ENCODE results near the gene BAIAP3.

The BAIAP3 gene

DNA sequence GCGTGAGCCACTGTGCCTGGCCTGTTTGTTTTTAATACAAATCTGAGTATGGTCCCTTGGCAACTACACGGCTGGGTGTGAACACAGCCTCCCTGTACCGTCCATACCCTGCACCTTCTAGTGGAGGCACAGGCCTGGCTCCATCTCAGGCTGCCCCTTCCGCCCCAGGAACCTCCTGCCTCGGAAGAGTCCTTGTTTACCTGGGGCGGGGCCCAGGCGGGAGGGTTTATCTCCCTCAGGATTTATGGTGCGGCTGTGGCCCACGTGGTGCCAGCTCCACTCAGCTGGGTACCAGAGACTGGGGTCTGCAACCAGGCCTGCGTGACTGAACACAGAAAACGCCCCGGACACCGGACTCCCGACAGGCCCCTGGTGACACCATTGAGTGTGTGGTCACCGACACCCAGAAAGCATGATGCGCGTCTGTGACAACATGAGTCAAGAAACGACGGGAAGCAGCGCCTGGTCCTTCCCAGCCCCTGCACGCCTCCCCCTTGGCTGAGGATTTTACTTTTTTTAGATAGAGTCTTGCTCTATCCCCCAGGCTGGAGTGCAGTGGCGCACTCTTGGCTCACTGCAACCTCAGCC, 62.1 kb downstream of the BAIAP3 start:
- H3K4me1 Mint-ChIP-seq = no peaks in the 10 kb centered on the region
- H3K27ac Mint-ChIP-seq = no peak overlapping the region
- DNase-seq = no peak
- TF ChIP-seq, protein P1, sequence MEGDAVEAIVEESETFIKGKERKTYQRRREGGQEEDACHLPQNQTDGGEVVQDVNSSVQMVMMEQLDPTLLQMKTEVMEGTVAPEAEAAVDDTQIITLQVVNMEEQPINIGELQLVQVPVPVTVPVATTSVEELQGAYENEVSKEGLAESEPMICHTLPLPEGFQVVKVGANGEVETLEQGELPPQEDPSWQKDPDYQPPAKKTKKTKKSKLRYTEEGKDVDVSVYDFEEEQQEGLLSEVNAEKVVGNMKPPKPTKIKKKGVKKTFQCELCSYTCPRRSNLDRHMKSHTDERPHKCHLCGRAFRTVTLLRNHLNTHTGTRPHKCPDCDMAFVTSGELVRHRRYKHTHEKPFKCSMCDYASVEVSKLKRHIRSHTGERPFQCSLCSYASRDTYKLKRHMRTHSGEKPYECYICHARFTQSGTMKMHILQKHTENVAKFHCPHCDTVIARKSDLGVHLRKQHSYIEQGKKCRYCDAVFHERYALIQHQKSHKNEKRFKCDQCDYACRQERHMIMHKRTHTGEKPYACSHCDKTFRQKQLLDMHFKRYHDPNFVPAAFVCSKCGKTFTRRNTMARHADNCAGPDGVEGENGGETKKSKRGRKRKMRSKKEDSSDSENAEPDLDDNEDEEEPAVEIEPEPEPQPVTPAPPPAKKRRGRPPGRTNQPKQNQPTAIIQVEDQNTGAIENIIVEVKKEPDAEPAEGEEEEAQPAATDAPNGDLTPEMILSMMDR (IDR thresholded peaks at IDR 0.05) = no peak
- H3K27me3 Mint-ChIP-seq (ENCODE audit: low read depth, poor library complexity) = no peaks in the 10 kb centered on the region
- no peaks in the 10 kb centered on the region for H3K9me3 Mint-ChIP-seq
- peaks cover 11% of the 10 kb centered on the region for H3K36me3 Mint-ChIP-seq (ENCODE audit: low read depth)
- H3K4me3 Mint-ChIP-seq = no peak overlapping the region

DNA sequence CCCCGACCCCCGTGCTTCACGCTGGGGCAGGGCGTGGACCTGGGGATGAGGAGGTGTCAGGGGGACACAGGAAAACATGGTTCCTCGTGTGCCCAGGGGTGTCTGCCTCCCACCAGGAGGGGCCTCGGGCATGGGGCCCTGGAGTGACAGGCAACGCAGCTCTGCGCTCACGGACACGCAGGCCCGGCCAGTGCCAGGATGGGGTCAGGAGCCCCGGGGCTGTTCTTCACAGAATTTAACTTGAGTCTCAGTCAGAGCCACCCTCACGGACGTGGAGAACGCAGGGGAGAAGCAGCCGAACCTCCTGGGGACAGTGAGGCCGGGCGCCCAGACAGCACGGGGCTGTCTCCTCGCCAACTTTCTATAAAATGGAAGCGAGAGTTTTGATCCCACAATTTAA, 64.3 kb downstream of the BAIAP3 start:
- no peak overlapping the region for H3K27ac Mint-ChIP-seq
- H3K36me3 Mint-ChIP-seq (ENCODE audit: low read depth) = peaks cover 18% of the 10 kb centered on the region
- no peak overlapping the region for H3K4me3 Mint-ChIP-seq
- no peak for DNase-seq
- H3K27me3 Mint-ChIP-seq (ENCODE audit: low read depth, poor library complexity) = no peaks in the 10 kb centered on the region
- TF ChIP-seq, protein P1 (IDR thresholded peaks at IDR 0.05) = no peak
- no peaks in the 10 kb centered on the region for H3K9me3 Mint-ChIP-seq
- no peaks in the 10 kb centered on the region for H3K4me1 Mint-ChIP-seq

DNA sequence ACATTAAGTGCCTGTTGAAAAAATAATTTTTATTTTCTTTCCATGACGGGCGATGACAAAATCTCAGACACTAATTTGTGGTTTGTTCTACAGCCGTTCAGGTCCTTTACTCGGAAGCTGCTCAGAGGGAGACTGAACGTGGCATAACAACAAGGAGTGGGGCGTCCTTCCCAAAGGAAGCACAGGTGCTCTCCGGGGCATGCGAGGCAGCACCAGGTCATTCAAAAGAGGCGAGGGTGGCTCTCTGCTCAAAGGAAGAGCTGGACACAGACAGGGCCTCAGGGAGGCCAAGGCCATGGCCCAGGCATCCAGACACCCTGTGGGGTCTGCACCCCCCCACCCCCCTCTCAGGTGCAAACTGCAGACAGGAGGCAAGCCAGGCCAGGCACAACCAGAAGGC, 64.9 kb downstream of the BAIAP3 start:
- H3K4me3 Mint-ChIP-seq = no peak overlapping the region
- no peak overlapping the region for H3K27ac Mint-ChIP-seq
- H3K9me3 Mint-ChIP-seq = no peaks in the 10 kb centered on the region
- H3K27me3 Mint-ChIP-seq (ENCODE audit: low read depth, poor library complexity) = no peaks in the 10 kb centered on the region
- no peak for DNase-seq
- peaks cover 14% of the 10 kb centered on the region for H3K36me3 Mint-ChIP-seq (ENCODE audit: low read depth)
- H3K4me1 Mint-ChIP-seq = no peaks in the 10 kb centered on the region
- TF ChIP-seq, protein P1 (IDR thresholded peaks at IDR 0.05) = no peak
